Sigmoid colon (tissue), 4 donors: ENCODE results near the gene INTS11.

Experiments
- CTCF ChIP-seq, 4 experiments: fragments of 450-650 bp in 3 of 4; fragments of 200-600 bp in 1 of 4; IDR thresholded peaks; one replicate each; pipeline ENCODE4 v1.5.1; 2016 to 2019; ENCODE audit warnings: antibody characterized with exemption in 4 of 4, mild to moderate bottlenecking in 3 of 4, moderate library complexity in 2 of 4
- EP300 ChIP-seq, 4 donors: sonication (generic); formaldehyde crosslinking; IDR thresholded peaks; one replicate each; pipeline ENCODE4 v1.6.1; 2017; ENCODE audit warnings: antibody characterized with exemption in 4 of 4
- POLR2AphosphoS5 ChIP-seq, 4 donors: sonication (generic); formaldehyde crosslinking; IDR thresholded peaks; one replicate each; pipeline ENCODE4 v1.6.1; 2017; ENCODE audit warnings: antibody characterized with exemption in 4 of 4

DNA sequence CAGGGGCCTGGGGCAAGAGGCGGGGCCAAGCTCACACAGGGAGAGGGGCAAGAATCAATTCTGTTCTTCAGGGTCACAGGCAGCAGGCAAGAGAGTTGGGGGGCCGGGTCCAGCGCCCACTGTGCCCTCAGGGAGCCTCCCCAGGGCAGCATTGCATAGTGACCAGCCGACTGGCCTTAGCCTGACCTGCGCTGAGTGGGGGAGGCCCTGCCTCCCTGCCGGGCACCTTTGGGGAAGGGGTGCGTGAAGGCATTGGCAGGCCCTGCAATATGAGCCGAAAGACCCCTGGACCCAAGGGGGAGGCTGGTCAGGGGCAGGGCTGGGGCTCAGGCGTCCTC is 32.0 kb downstream of the INTS11 start:
- no peak for TF ChIP-seq CTCF (IDR thresholded peaks at IDR 0.05)
- TF ChIP-seq EP300 (IDR thresholded peaks at IDR 0.05): no peak
- no peak for TF ChIP-seq POLR2AphosphoS5 (IDR thresholded peaks at IDR 0.05)
